HTERT RPE-1 (cell line): ENCODE measurements around the gene JPH2.

ENCODE experiments used
- in situ Hi-C: fragments of 300-500 bp; cut with MboI; formaldehyde crosslinking; loops from 4 replicates; pipeline ENCODE4 v1.14.3; 2020; ENCODE audit warnings: low sequenced_read_pairs

JPH2 gene

GRCh38 chr20:44106615-44107014 lies 80.4 kb downstream of the JPH2 start:
- in situ Hi-C loops = no loop called here

GRCh38 chr20:44104798-44105517 lies 82.0 kb downstream of the JPH2 start:
- in situ Hi-C loops = no loop called here

GRCh38 chr20:44102582-44102981 lies 84.4 kb downstream of the JPH2 start:
- in situ Hi-C loops = no loop called here

GRCh38 chr20:44099832-44100231 lies 87.2 kb downstream of the JPH2 start:
- in situ Hi-C loops = no loop called here

- in situ Hi-C loops = no loop called here
Observed at GRCh38 chr20:44098657-44099056, 88.3 kb downstream of the JPH2 start.

- in situ Hi-C loops = no loop called here
Observed at GRCh38 chr20:44098256-44098630, 88.7 kb downstream of the JPH2 start.

GRCh38 chr20:44097521-44098255 lies 89.3 kb downstream of the JPH2 start:
- in situ Hi-C loops = no loop called here

GRCh38 chr20:44095831-44096230 lies 91.2 kb downstream of the JPH2 start:
- in situ Hi-C loops = no loop called here

- in situ Hi-C loops = no loop called here
Observed at GRCh38 chr20:44093249-44093582, 93.8 kb downstream of the JPH2 start.

- in situ Hi-C loops = no loop called here
Observed at GRCh38 chr20:44092551-44093248, 94.3 kb downstream of the JPH2 start.

GRCh38 chr20:44091026-44091425 lies 96.0 kb downstream of the JPH2 start:
- in situ Hi-C loops = no loop called here

- in situ Hi-C loops = no loop called here
Observed at GRCh38 chr20:44089987-44090674, 96.9 kb downstream of the JPH2 start.

GRCh38 chr20:44087857-44088120 lies 99.2 kb downstream of the JPH2 start:
- in situ Hi-C loops = no loop called here

- in situ Hi-C loops = no loop called here
Observed at GRCh38 chr20:44087051-44087856, 99.7 kb downstream of the JPH2 start.

GRCh38 chr20:44085616-44086434 lies 101.2 kb downstream of the JPH2 start:
- in situ Hi-C loops = no loop called here

GRCh38 chr20:44084891-44085290 lies 102.1 kb downstream of the JPH2 start:
- in situ Hi-C loops = no loop called here

GRCh38 chr20:44084439-44084838 lies 102.5 kb downstream of the JPH2 start:
- in situ Hi-C loops = no loop called here

- in situ Hi-C loops = no loop called here
Observed at GRCh38 chr20:44083220-44083933, 103.6 kb downstream of the JPH2 start.

GRCh38 chr20:44081888-44082287 lies 105.1 kb downstream of the JPH2 start:
- in situ Hi-C loops = no loop called here
